Body of pancreas (tissue), 4 donors: Measurements from ENCODE around the gene ICA1L.

Experiments
- POLR2A ChIP-seq, 3 donors: fragments of 450-650 bp; IDR thresholded peaks; one replicate each; pipeline ENCODE4 v1.6.1; 2016; ENCODE audit warnings: antibody characterized with exemption in 3 of 3, mild to moderate bottlenecking in 2 of 3
- TF ChIP-seq, protein P1 (sequence below), 7 experiments: fragments of 450-650 bp in 4 of 7; fragments of 200-600 bp in 3 of 7; sonication (generic) in 3 of 7; IDR thresholded peaks; one replicate each; pipeline ENCODE4 v1.5.1; 2016 to 2019; ENCODE audit warnings: antibody characterized with exemption in 7 of 7

DNA sequence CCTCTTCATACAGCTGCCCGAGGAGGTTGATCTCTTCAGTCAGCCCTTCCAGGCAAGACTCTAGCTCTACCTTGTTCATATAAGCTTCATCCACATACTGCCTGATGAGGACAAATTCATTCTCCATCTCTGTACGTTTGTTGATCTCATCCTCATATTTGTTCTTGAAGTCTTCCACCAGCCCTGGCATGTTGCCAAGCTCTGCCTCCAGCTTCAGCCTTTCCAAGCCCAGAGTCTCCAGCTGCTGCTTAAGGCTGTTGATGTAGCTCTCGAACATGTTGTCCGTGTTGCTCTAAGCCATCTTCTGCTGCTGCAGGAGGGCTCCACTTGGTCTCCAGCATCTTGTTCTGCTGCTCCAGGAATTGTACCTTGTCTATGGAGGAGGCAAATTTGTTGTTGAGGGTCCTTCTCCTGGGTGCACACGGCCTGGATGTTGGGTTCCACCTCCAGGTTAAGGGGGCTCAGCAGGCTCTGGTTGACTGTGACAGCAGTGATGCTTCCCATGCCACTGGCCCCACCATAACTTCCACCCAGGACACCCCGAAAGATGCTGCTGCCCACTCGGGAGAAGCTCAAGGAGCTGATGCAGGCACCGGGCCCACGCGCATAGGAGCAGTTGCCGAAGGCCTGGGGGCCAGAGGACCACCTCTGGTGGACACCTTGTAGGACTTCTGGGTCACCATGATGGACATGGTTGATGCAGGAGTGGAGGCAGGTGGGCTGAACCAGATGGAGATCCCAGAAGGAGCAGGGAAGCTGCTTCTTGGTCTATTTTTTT lies 30.3 kb downstream of the ICA1L start:
- no peak for TF ChIP-seq POLR2A (IDR thresholded peaks at IDR 0.05)
- TF ChIP-seq, protein P1, sequence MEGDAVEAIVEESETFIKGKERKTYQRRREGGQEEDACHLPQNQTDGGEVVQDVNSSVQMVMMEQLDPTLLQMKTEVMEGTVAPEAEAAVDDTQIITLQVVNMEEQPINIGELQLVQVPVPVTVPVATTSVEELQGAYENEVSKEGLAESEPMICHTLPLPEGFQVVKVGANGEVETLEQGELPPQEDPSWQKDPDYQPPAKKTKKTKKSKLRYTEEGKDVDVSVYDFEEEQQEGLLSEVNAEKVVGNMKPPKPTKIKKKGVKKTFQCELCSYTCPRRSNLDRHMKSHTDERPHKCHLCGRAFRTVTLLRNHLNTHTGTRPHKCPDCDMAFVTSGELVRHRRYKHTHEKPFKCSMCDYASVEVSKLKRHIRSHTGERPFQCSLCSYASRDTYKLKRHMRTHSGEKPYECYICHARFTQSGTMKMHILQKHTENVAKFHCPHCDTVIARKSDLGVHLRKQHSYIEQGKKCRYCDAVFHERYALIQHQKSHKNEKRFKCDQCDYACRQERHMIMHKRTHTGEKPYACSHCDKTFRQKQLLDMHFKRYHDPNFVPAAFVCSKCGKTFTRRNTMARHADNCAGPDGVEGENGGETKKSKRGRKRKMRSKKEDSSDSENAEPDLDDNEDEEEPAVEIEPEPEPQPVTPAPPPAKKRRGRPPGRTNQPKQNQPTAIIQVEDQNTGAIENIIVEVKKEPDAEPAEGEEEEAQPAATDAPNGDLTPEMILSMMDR (IDR thresholded peaks at IDR 0.05) = no peak
